Measurements from ENCODE around the gene ARFRP1.
A peak's percentile ranks its signal among the peaks of the same experiment; 100 is the strongest.

Gene ARFRP1

DNA sequence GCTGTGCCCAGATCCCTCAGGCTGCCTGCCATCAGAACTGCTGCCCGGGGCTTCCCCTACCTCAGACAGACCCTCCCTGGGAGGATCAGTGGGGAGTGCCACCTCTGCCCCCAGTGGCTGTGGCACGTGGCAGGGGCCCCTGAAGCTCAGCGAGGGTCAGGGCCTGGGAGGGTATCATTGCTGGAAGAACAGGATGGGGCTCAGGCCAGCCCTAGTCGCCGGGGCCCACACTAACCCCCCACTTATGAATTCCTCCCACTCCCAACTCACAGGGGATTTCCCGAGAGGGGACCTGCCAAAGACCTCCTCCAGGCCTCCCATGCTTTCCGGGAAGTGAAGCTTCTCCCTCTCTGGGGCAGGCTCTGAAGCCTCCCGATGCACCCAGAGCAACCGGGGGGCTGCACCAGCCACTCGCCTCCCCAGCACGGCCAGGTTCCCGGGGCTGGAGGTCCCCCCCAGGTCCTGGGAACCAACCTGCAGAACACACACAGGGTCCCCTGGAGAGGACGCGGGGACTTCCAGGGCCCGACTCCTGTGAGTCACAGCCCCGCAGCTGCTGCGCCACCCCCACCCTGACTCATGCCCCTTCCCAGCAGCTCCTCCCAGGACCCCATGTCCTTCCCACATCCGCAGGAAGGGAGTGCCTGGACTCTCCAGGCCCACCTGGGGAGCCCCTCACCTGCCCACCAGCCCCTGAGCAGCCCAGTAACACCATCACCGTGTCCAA lies 8.9 kb downstream of the ARFRP1 start:
- no peaks in the 10 kb centered on the region for H3K9me3 ChIP-seq (ENCODE audit: severe bottlenecking)
- H3K27ac ChIP-seq, result peak overlapping the region; percentile 26; the same call in 1 of the 2 replicates
- TF ChIP-seq CTCF (IDR thresholded peaks at IDR 0.05; ENCODE audit: low read depth, low read length), result no peak
- no peak overlapping the region for H3K4me3 ChIP-seq (ENCODE audit: low read depth, low read length)
- H3K27me3 ChIP-seq (ENCODE audit: insufficient read depth, low read depth, severe bottlenecking), result no peaks in the 10 kb centered on the region
- DNase-seq, result no peak
- peaks cover 40% of the 10 kb centered on the region for H3K36me3 ChIP-seq

DNA sequence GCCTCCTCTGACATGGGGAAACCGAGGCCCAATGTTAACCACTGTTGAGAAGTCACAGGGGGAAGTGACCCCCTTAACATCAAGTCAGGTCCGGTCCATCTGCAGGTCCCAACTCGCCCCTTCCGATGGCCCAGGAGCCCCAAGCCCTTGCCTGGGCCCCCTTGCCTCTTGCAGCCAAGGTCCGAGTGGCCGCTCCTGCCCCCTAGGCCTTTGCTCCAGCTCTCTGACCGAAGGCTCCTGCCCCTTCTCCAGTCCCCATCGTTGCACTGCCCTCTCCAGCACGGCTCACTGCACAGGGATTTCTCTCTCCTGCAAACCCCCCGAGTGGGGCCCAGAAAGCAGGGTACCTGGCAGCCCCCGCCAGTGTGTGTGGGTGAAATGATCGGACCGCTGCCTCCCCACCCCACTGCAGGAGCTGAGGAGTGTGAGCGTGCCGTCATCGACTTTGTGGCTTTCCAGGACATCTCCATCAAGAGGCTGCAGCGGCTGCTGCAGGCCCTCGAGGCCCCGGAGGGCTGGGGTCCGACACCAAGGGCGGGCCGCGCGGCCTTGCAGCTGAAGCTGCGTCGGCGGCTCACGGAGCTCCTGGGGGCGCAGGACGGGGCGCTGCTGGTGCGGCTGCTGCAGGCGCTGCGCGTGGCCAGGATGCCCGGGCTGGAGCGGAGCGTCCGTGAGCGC lies 9.8 kb downstream of the ARFRP1 start:
- Histone ChIP-seq H3K4me3 (ENCODE audit: low read depth, low read length) (no peak overlapping the region), H3K36me3 (peaks cover 38% of the 10 kb centered on the region), H3K27me3 (ENCODE audit: insufficient read depth, low read depth, severe bottlenecking) (no peaks in the 10 kb centered on the region), H3K9me3 (ENCODE audit: severe bottlenecking) (no peaks in the 10 kb centered on the region), H3K27ac (no peak overlapping the region)
- no peak for TF ChIP-seq CTCF (IDR thresholded peaks at IDR 0.05; ENCODE audit: low read depth, low read length)
- DNase-seq, result no peak

- no peak for DNase-seq
- H3K36me3 ChIP-seq, result peaks cover 40% of the 10 kb centered on the region
- no peak overlapping the region for H3K27ac ChIP-seq
- H3K9me3 ChIP-seq (ENCODE audit: severe bottlenecking), result no peaks in the 10 kb centered on the region
- H3K27me3 ChIP-seq (ENCODE audit: insufficient read depth, low read depth, severe bottlenecking), result no peaks in the 10 kb centered on the region
- H3K4me3 ChIP-seq (ENCODE audit: low read depth, low read length), result no peak overlapping the region
- TF ChIP-seq CTCF (IDR thresholded peaks at IDR 0.05; ENCODE audit: low read depth, low read length), result no peak
Observed at GRCh38 chr20:63697357-63697867, 10.4 kb downstream of the ARFRP1 start.

DNA sequence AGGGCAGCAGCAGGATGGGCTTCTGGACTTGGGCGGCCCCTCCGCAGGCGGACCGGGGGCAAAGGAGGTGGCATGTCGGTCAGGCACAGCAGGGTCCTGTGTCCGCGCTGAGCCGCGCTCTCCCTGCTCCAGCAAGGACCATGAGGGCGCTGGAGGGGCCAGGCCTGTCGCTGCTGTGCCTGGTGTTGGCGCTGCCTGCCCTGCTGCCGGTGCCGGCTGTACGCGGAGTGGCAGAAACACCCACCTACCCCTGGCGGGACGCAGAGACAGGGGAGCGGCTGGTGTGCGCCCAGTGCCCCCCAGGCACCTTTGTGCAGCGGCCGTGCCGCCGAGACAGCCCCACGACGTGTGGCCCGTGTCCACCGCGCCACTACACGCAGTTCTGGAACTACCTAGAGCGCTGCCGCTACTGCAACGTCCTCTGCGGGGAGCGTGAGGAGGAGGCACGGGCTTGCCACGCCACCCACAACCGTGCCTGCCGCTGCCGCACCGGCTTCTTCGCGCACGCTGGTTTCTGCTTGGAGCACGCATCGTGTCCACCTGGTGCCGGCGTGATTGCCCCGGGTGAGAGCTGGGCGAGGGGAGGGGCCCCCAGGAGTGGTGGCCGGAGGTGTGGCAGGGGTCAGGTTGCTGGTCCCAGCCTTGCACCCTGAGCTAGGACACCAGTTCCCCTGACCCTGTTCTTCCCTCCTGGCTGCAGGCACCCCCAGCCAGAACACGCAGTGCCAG lies 11.0 kb downstream of the ARFRP1 start, which contains the start of gene TNFRSF6B:
Gene TNFRSF6B, plus strand, starts transcription at position 25 of the 729 bp plus-strand sequence. Its CDS starts 116 bp downstream, at position 141.
- no peak for TF ChIP-seq CTCF (IDR thresholded peaks at IDR 0.05; ENCODE audit: low read depth, low read length)
- Histone ChIP-seq H3K4me3 (ENCODE audit: low read depth, low read length) (no peak within 1 kb of the TSS), H3K27ac (no peak within 1 kb of the TSS), H3K36me3 (peaks cover 40% of the 10 kb centered on the region), H3K9me3 (ENCODE audit: severe bottlenecking) (no peaks in the 10 kb centered on the region), H3K27me3 (ENCODE audit: insufficient read depth, low read depth, severe bottlenecking) (no peaks in the 10 kb centered on the region)
- no peak for DNase-seq

GRCh38 chr20:63696306-63696627 lies 11.5 kb downstream of the ARFRP1 start:
- H3K9me3 ChIP-seq (ENCODE audit: severe bottlenecking), result no peaks in the 10 kb centered on the region
- H3K36me3 ChIP-seq, result peaks cover 40% of the 10 kb centered on the region
- DNase-seq, result no peak
- H3K4me3 ChIP-seq (ENCODE audit: low read depth, low read length), result no peak overlapping the region
- no peaks in the 10 kb centered on the region for H3K27me3 ChIP-seq (ENCODE audit: insufficient read depth, low read depth, severe bottlenecking)
- TF ChIP-seq CTCF (IDR thresholded peaks at IDR 0.05; ENCODE audit: low read depth, low read length), result no peak
- no peak overlapping the region for H3K27ac ChIP-seq
